Tibial nerve (tissue), 3 donors: ENCODE measurements around the gene RDX.

Source experiments
- CTCF ChIP-seq, 5 experiments: fragments of 200-600 bp in 3 of 5; fragments of 450-650 bp in 2 of 5; sonication (generic) in 3 of 5; IDR thresholded peaks; one replicate each; pipeline ENCODE4 v1.5.1; 2016 to 2019; ENCODE audit warnings: antibody characterized with exemption in 5 of 5, mild to moderate bottlenecking in 3 of 5, moderate library complexity in 2 of 5
- POLR2A ChIP-seq, 2 donors: fragments of 450-650 bp; IDR thresholded peaks; one replicate each; pipeline ENCODE4 v1.6.1; 2017; ENCODE audit warnings: antibody characterized with exemption in 2 of 2, mild to moderate bottlenecking in 2 of 2, moderate library complexity in 2 of 2

DNA sequence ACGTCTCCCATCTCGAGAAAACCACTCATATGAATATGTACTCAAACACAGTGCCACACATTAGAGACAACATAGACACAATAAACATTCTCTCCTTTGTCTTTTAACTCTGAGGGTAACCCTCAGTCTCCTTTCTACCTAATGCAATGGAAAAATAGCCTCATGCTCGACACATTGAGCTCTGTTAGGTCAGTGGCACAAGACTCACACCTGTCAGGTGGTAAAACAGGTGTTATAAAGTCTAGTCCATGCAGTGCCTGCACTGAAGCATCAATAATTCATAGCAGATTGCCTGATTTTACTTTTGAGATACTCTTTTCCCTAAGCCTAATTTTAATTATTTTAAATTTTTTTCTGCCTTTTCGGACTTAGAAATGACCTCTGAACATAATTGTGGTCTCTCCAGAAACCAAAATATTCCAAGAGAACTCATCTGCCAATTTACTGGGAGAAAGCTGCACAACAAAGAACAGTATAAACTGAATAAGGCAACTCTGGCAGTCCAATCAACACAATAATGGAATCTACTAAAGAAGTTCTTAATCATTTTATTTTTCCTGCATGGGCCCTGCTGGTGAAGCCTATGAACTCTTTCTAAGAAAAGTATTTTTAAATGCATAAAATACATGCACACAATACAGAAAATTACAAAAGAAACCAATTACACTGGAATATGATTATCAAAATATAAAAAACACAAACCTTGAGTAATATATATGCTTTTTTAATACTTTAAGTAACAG lies 9.9 kb downstream of the RDX start:
- TF ChIP-seq POLR2A (IDR thresholded peaks at IDR 0.05) (no peak), CTCF (IDR thresholded peaks at IDR 0.05) (no peak)
